OCI-LY1 (cell line): Measurements from ENCODE around the gene FAM117B.

Experiments
- EZH2 ChIP-seq: fragments of 200-600 bp; sonication (generic), shearing (Covaris generic); IDR thresholded peaks from 2 replicates; pipeline ENCODE4 v1.8.0; 2017; ENCODE audit warnings: borderline replicate concordance, mixed run types, mild to moderate bottlenecking, antibody characterized with exemption, low read length, moderate library complexity, mixed read lengths
- TF ChIP-seq, protein P1 (sequence below): fragments of 200-600 bp; sonication (generic), shearing (Covaris generic); IDR thresholded peaks from 2 replicates; pipeline ENCODE4 v1.5.1; 2017; ENCODE audit warnings: mild to moderate bottlenecking, antibody characterized with exemption, low read length, moderate library complexity, mixed read lengths

DNA sequence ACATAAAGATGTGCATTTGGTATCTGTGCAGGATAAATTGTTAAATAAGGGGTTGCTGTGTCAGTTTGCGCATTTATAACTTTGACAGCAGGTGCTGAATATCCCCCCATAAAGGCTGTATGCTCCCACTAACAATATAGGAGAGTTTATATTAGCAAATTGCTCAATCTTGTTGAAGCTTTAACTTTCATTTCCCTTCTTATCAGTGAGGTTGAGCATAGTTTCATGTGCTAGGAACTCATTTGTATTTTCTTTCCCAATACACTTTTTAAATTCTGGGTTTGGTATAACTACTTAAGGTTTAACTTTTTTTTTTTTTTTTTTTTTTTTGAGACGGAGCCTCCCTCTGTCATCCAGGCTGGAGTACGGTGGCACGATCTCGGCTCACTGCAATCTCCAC, 89.0 kb downstream of the FAM117B start:
- TF ChIP-seq, protein P1, sequence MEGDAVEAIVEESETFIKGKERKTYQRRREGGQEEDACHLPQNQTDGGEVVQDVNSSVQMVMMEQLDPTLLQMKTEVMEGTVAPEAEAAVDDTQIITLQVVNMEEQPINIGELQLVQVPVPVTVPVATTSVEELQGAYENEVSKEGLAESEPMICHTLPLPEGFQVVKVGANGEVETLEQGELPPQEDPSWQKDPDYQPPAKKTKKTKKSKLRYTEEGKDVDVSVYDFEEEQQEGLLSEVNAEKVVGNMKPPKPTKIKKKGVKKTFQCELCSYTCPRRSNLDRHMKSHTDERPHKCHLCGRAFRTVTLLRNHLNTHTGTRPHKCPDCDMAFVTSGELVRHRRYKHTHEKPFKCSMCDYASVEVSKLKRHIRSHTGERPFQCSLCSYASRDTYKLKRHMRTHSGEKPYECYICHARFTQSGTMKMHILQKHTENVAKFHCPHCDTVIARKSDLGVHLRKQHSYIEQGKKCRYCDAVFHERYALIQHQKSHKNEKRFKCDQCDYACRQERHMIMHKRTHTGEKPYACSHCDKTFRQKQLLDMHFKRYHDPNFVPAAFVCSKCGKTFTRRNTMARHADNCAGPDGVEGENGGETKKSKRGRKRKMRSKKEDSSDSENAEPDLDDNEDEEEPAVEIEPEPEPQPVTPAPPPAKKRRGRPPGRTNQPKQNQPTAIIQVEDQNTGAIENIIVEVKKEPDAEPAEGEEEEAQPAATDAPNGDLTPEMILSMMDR = no peak
- TF ChIP-seq EZH2 = no peak
